ENCODE data around the gene CDYL2. TPM values are rescaled to one million over a fixed set of nuclear protein-coding genes. Genes with fewer than 3 reads are reported as not detected.

The CDYL2 gene
- total and polyA plus RNA-seq, 2 donors, result 2.9 to 12.2 TPM

GRCh38 chr16:80723981-80724380, 80.4 kb downstream of the CDYL2 start:
- Histone ChIP-seq H3K36me3 (ENCODE audit: insufficient read depth) (no peaks in the 10 kb centered on the region), H3K27ac (ENCODE audit: low read depth) (no peak overlapping the region), H3K4me3 (ENCODE audit: low read depth, low read length) (no peak overlapping the region), H3K4me1 (ENCODE audit: insufficient read depth) (no peaks in the 10 kb centered on the region)
- no peak for DNase-seq (ENCODE audit: extremely low spot score)

GRCh38 chr16:80723091-80723490, 81.3 kb downstream of the CDYL2 start:
- Histone ChIP-seq H3K36me3 (ENCODE audit: insufficient read depth) (no peaks in the 10 kb centered on the region), H3K4me3 (ENCODE audit: low read depth, low read length) (no peak overlapping the region), H3K4me1 (ENCODE audit: insufficient read depth) (no peaks in the 10 kb centered on the region), H3K27ac (ENCODE audit: low read depth) (no peak overlapping the region)
- 92% methylated on average over 4 of the region's 4 CpGs for WGBS
- DNase-seq (ENCODE audit: extremely low spot score), result no peak

GRCh38 chr16:80720804-80721371, 83.5 kb downstream of the CDYL2 start:
- H3K4me1 ChIP-seq (ENCODE audit: insufficient read depth), result no peaks in the 10 kb centered on the region
- no peak overlapping the region for H3K4me3 ChIP-seq (ENCODE audit: low read depth, low read length)
- no peaks in the 10 kb centered on the region for H3K36me3 ChIP-seq (ENCODE audit: insufficient read depth)
- 84% methylated on average over 5 of the region's 5 CpGs for WGBS
- no peak overlapping the region for H3K27ac ChIP-seq (ENCODE audit: low read depth)
- DNase-seq (ENCODE audit: extremely low spot score), result no peak

GRCh38 chr16:80719573-80719972, 84.8 kb downstream of the CDYL2 start:
- no peak for DNase-seq (ENCODE audit: extremely low spot score)
- no peaks in the 10 kb centered on the region for H3K4me1 ChIP-seq (ENCODE audit: insufficient read depth)
- no peak overlapping the region for H3K4me3 ChIP-seq (ENCODE audit: low read depth, low read length)
- WGBS, result 71% methylated on average over 2 of the region's 2 CpGs
- H3K27ac ChIP-seq (ENCODE audit: low read depth), result no peak overlapping the region
- no peaks in the 10 kb centered on the region for H3K36me3 ChIP-seq (ENCODE audit: insufficient read depth)

- WGBS, result 65% methylated on average over 10 of the region's 10 CpGs
- peak; percentile 0 for DNase-seq (ENCODE audit: extremely low spot score)
- no peaks in the 10 kb centered on the region for H3K36me3 ChIP-seq (ENCODE audit: insufficient read depth)
- H3K27ac ChIP-seq (ENCODE audit: low read depth), result no peak overlapping the region
- no peak overlapping the region for H3K4me3 ChIP-seq (ENCODE audit: low read depth, low read length)
- no peaks in the 10 kb centered on the region for H3K4me1 ChIP-seq (ENCODE audit: insufficient read depth)
These were observed 85.7 kb downstream of the CDYL2 start for GRCh38 chr16:80718480-80719220.

- 82% methylated on average over 3 of the region's 3 CpGs for WGBS
- DNase-seq (ENCODE audit: extremely low spot score), result no peak
- H3K4me1 ChIP-seq (ENCODE audit: insufficient read depth), result no peaks in the 10 kb centered on the region
- H3K4me3 ChIP-seq (ENCODE audit: low read depth, low read length), result no peak overlapping the region
- H3K27ac ChIP-seq (ENCODE audit: low read depth), result no peak overlapping the region
- no peaks in the 10 kb centered on the region for H3K36me3 ChIP-seq (ENCODE audit: insufficient read depth)
These were observed 86.8 kb downstream of the CDYL2 start for GRCh38 chr16:80717611-80718010.

GRCh38 chr16:80716564-80717139, 87.7 kb downstream of the CDYL2 start:
- 83% methylated on average over 2 of the region's 2 CpGs for WGBS
- Histone ChIP-seq H3K36me3 (ENCODE audit: insufficient read depth) (no peaks in the 10 kb centered on the region), H3K4me1 (ENCODE audit: insufficient read depth) (no peaks in the 10 kb centered on the region), H3K27ac (ENCODE audit: low read depth) (no peak overlapping the region), H3K4me3 (ENCODE audit: low read depth, low read length) (no peak overlapping the region)
- DNase-seq (ENCODE audit: extremely low spot score), result no peak

- no peak overlapping the region for H3K4me3 ChIP-seq (ENCODE audit: low read depth, low read length)
- 65% methylated on average over 4 of the region's 4 CpGs for WGBS
- no peak overlapping the region for H3K27ac ChIP-seq (ENCODE audit: low read depth)
- DNase-seq (ENCODE audit: extremely low spot score), result no peak
- H3K4me1 ChIP-seq (ENCODE audit: insufficient read depth), result no peaks in the 10 kb centered on the region
- H3K36me3 ChIP-seq (ENCODE audit: insufficient read depth), result no peaks in the 10 kb centered on the region
These were observed 93.0 kb downstream of the CDYL2 start for GRCh38 chr16:80711406-80711805.

- no peak overlapping the region for H3K4me3 ChIP-seq (ENCODE audit: low read depth, low read length)
- H3K4me1 ChIP-seq (ENCODE audit: insufficient read depth), result no peaks in the 10 kb centered on the region
- no peaks in the 10 kb centered on the region for H3K36me3 ChIP-seq (ENCODE audit: insufficient read depth)
- no peak overlapping the region for H3K27ac ChIP-seq (ENCODE audit: low read depth)
- WGBS, result 79% methylated on average over 8 of the region's 8 CpGs
- DNase-seq (ENCODE audit: extremely low spot score), result no peak
These were observed 93.5 kb downstream of the CDYL2 start for GRCh38 chr16:80710918-80711317.

GRCh38 chr16:80708823-80709222, 95.6 kb downstream of the CDYL2 start:
- H3K4me3 ChIP-seq (ENCODE audit: low read depth, low read length), result no peak overlapping the region

GRCh38 chr16:80707686-80708085, 96.7 kb downstream of the CDYL2 start:
- H3K4me1 ChIP-seq (ENCODE audit: insufficient read depth), result no peaks in the 10 kb centered on the region
- no peak overlapping the region for H3K4me3 ChIP-seq (ENCODE audit: low read depth, low read length)
- no peak overlapping the region for H3K27ac ChIP-seq (ENCODE audit: low read depth)
- H3K36me3 ChIP-seq (ENCODE audit: insufficient read depth), result no peaks in the 10 kb centered on the region
- no peak for DNase-seq (ENCODE audit: extremely low spot score)

More at GRCh38 chr16:80708823-80709222, 95.6 kb downstream of the CDYL2 start:
- 95% methylated on average over 9 of the region's 9 CpGs for WGBS
- Histone ChIP-seq H3K27ac (ENCODE audit: low read depth) (no peak overlapping the region), H3K36me3 (ENCODE audit: insufficient read depth) (no peaks in the 10 kb centered on the region), H3K4me1 (ENCODE audit: insufficient read depth) (no peaks in the 10 kb centered on the region)
- DNase-seq (ENCODE audit: extremely low spot score), result no peak

GRCh38 chr16:80705596-80705995, 98.8 kb downstream of the CDYL2 start:
- no peaks in the 10 kb centered on the region for H3K4me1 ChIP-seq (ENCODE audit: insufficient read depth)
- WGBS, result 81% methylated on average over 2 of the region's 2 CpGs
- no peak for DNase-seq (ENCODE audit: extremely low spot score)

GRCh38 chr16:80704751-80705505, 99.5 kb downstream of the CDYL2 start:
- no peak overlapping the region for H3K4me3 ChIP-seq (ENCODE audit: low read depth, low read length)
- DNase-seq (ENCODE audit: extremely low spot score), result no peak
- no peaks in the 10 kb centered on the region for H3K4me1 ChIP-seq (ENCODE audit: insufficient read depth)
- no peak overlapping the region for H3K27ac ChIP-seq (ENCODE audit: low read depth)
- 92% methylated on average over 9 of the region's 9 CpGs for WGBS
- no peaks in the 10 kb centered on the region for H3K36me3 ChIP-seq (ENCODE audit: insufficient read depth)

More at GRCh38 chr16:80705596-80705995, 98.8 kb downstream of the CDYL2 start:
- Histone ChIP-seq H3K4me3 (ENCODE audit: low read depth, low read length) (no peak overlapping the region), H3K27ac (ENCODE audit: low read depth) (no peak overlapping the region), H3K36me3 (ENCODE audit: insufficient read depth) (no peaks in the 10 kb centered on the region)

Measured in urinary bladder (tissue), 4 donors.